NB4 (cell line): ENCODE data around the gene STK10.

Experiments
- MYC ChIP-seq: IDR thresholded peaks from 2 replicates; pipeline ENCODE4 v1.6.1; 2011; ENCODE audit warnings: low read depth, low read length
- POLR2A ChIP-seq: IDR thresholded peaks from 2 replicates; pipeline ENCODE4 v1.6.1; 2011; ENCODE audit warnings: mild to moderate bottlenecking; ENCODE audit not compliant: insufficient read length; ENCODE audit errors: extremely low read depth
- TF ChIP-seq, protein P1 (sequence below): IDR thresholded peaks from one replicate; pipeline ENCODE4 v1.5.1; 2012; ENCODE audit warnings: low read depth, low read length
- TF ChIP-seq, protein P2 (sequence below): IDR thresholded peaks from 2 replicates; pipeline ENCODE4 v1.6.1; 2011; ENCODE audit warnings: low read depth, low read length

DNA sequence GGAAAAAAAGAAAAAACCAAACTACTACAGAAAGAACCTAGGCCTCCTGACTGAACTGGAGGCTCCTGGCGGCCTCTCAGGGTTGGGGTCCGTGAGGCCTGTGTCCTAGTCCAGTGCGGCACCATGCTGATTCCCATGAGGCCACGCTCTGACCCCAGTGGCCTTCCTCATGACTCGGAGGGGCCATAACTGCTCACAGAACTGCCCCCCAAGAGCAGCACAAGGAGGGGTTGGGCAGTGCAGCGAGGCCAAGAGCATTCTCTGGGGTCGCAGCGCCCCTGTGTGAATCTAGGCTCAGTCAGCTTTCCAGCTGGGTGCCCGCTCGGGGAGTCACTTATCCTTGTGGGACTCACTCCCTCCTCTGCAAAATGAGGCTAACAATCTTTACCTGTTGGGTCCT lies 102.3 kb downstream of the STK10 start:
- TF ChIP-seq POLR2A = no peak
- TF ChIP-seq, protein P1, sequence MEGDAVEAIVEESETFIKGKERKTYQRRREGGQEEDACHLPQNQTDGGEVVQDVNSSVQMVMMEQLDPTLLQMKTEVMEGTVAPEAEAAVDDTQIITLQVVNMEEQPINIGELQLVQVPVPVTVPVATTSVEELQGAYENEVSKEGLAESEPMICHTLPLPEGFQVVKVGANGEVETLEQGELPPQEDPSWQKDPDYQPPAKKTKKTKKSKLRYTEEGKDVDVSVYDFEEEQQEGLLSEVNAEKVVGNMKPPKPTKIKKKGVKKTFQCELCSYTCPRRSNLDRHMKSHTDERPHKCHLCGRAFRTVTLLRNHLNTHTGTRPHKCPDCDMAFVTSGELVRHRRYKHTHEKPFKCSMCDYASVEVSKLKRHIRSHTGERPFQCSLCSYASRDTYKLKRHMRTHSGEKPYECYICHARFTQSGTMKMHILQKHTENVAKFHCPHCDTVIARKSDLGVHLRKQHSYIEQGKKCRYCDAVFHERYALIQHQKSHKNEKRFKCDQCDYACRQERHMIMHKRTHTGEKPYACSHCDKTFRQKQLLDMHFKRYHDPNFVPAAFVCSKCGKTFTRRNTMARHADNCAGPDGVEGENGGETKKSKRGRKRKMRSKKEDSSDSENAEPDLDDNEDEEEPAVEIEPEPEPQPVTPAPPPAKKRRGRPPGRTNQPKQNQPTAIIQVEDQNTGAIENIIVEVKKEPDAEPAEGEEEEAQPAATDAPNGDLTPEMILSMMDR = no peak
- TF ChIP-seq, protein P2, sequence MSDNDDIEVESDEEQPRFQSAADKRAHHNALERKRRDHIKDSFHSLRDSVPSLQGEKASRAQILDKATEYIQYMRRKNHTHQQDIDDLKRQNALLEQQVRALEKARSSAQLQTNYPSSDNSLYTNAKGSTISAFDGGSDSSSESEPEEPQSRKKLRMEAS = no peak
- no peak for TF ChIP-seq MYC
